PC-3 (cell line): ENCODE data around the gene GSK3B. TPM values are rescaled to one million over a fixed set of nuclear protein-coding genes. Genes with fewer than 3 reads are reported as not detected.

Source experiments
- ATAC-seq: fragments of 200-7000 bp; cut with Tn5 transposase; 2 replicates; pipeline ENCODE4 v1.9.1; 2020; ENCODE audit warnings: mild to moderate bottlenecking, moderate library complexity
- Bru-seq: library from RNA; stranded (reverse); fragments of 400-500 nt; gene quantifications from one replicate; lab custom pipeline; 2021; lab: Mats Ljungman, UMichigan
- BruChase-seq, 2 experiments: library from RNA; stranded (reverse); fragments of 400-500 nt; gene quantifications; one replicate each; lab custom pipeline; 2021; lab: Mats Ljungman, UMichigan
- BruUV-seq: library from RNA; stranded (reverse); fragments of 400-500 nt; replicated peaks from 2 replicates; lab custom pipeline; 2021; lab: Mats Ljungman, UMichigan
- CTCF ChIA-PET: fragments of 300-600 bp; sonication (Branson Sonifier 250); formaldehyde crosslinking; loops from one replicate; lab custom pipeline; 2022; ENCODE audit warnings: antibody characterized with exemption; lab: Charles Lee
- POLR2A ChIA-PET: fragments of 300-600 bp; sonication (Branson Sonifier 250); formaldehyde crosslinking; loops from one replicate; lab custom pipeline; 2022; ENCODE audit warnings: antibody characterized with exemption; ENCODE audit not compliant: unreplicated experiment; lab: Charles Lee
- DNase-seq: peaks from one replicate; pipeline ENCODE4 v3.0.0-alpha.2; 2015
- H2AFZ ChIP-seq: fragments of 300-600 bp; sonication (generic); 2 replicates; pipeline ENCODE4 v1.6.0; 2016; ENCODE audit warnings: antibody characterized with exemption, low read length
- H3F3A ChIP-seq: fragments of 300-600 bp; sonication (generic); one replicate; pipeline ENCODE4 v1.6.0; 2017; ENCODE audit warnings: antibody characterized with exemption, low read length, control low read depth, mild to moderate bottlenecking; ENCODE audit not compliant: unreplicated experiment
- H3K27ac ChIP-seq: fragments of 300-600 bp; sonication (generic); 2 replicates; pipeline ENCODE4 v1.5.1; 2016; ENCODE audit warnings: mild to moderate bottlenecking, low read length
- H3K27me3 ChIP-seq: fragments of 300-600 bp; sonication (generic); 2 replicates; pipeline ENCODE4 v1.6.1; 2016; ENCODE audit warnings: low read length, mixed read lengths
- H3K36me3 ChIP-seq: fragments of 300-600 bp; sonication (generic); 2 replicates; pipeline ENCODE4 v1.6.1; 2016; ENCODE audit warnings: low read depth, mixed run types, low read length, mixed read lengths
- H3K4me1 ChIP-seq: fragments of 300-600 bp; sonication (generic); 2 replicates; pipeline ENCODE4 v1.5.1; 2016; ENCODE audit warnings: low read length; ENCODE audit not compliant: insufficient read depth
- H3K4me2 ChIP-seq: fragments of 300-600 bp; sonication (generic); 2 replicates; pipeline ENCODE4 v1.6.0; 2016; ENCODE audit warnings: low read length
- H3K4me3 ChIP-seq: fragments of 300-600 bp; sonication (generic); 2 replicates; pipeline ENCODE4 v1.5.1; 2016; ENCODE audit warnings: mild to moderate bottlenecking, low read length, mixed read lengths
- H3K79me2 ChIP-seq: fragments of 300-600 bp; sonication (generic); 2 replicates; pipeline ENCODE4 v1.6.1; 2017; ENCODE audit warnings: low read length, mixed read lengths
- H3K9ac ChIP-seq: fragments of 300-600 bp; sonication (generic); 2 replicates; pipeline ENCODE4 v1.6.0; 2016; ENCODE audit warnings: mild to moderate bottlenecking, low read length
- H3K9me2 ChIP-seq: fragments of 300-600 bp; sonication (generic); replicated peaks from 2 replicates; pipeline ENCODE4 v1.6.1; 2016; ENCODE audit warnings: mixed run types, low read length, mixed read lengths
- H3K9me3 ChIP-seq: fragments of 300-600 bp; sonication (generic); 2 replicates; pipeline ENCODE4 v1.6.1; 2016; ENCODE audit warnings: low read length, mixed read lengths
- H4K20me1 ChIP-seq: fragments of 300-600 bp; sonication (generic); 2 replicates; pipeline ENCODE4 v1.6.1; 2016; ENCODE audit warnings: low read length, mixed read lengths
- EZH2 ChIP-seq: fragments of 300-600 bp; sonication (generic); IDR thresholded peaks from one replicate; pipeline ENCODE4 v1.6.1; 2017; ENCODE audit warnings: antibody characterized with exemption, mild to moderate bottlenecking, low read length; ENCODE audit not compliant: unreplicated experiment
- EZH2phosphoT487 ChIP-seq: fragments of 300-600 bp; sonication (generic); IDR thresholded peaks from 2 replicates; pipeline ENCODE4 v1.6.1; 2018; ENCODE audit warnings: mild to moderate bottlenecking, antibody characterized with exemption, low read length, borderline replicate concordance
- intact Hi-C: fragments of 100-400 bp; cut with micrococcal nuclease; formaldehyde crosslinking; loops from 2 replicates; pipeline ENCODE4 v1.9.0; 2023
- long read RNA-seq: library from polyadenylated mRNA; unstranded; transcript quantifications from one replicate; pipeline ENCODE4 v2.0.0, GENCODE V29; 2021; ENCODE audit not compliant: unreplicated experiment
- total RNA-seq: library from RNA; depleted of rRNA; stranded (reverse); fragments of >200 nt; gene quantifications from 2 replicates; pipeline ENCODE4 v1.2.3, GENCODE V29; 2014; rRNA removed
- TF ChIP-seq, protein P1 (sequence below): fragments of 300-600 bp; sonication (generic); conservative IDR thresholded peaks from 2 replicates; pipeline ENCODE4 v1.5.1; 2017; ENCODE audit warnings: antibody characterized with exemption, low read depth, mild to moderate bottlenecking, low read length

Gene GSK3B
- total RNA-seq (55.8 and 71.9 TPM in 2 replicates), Bru-seq, nascent RNA (percentile 96 among the genes with signal in this experiment), BruChase-seq, experiment 1, labeled RNA remaining after a 6-hour chase (percentile 88 among the genes with signal in this experiment), BruChase-seq, experiment 2, labeled RNA remaining after a 2-hour chase (percentile 89 among the genes with signal in this experiment)
- long read RNA-seq, full-length matches to known transcripts: 43 of 79 reads
- long read RNA-seq, partial matches to known transcripts: 7 of 79 reads
- long read RNA-seq, other reads (novel, unspliced or antisense): 29 of 79 reads

DNA sequence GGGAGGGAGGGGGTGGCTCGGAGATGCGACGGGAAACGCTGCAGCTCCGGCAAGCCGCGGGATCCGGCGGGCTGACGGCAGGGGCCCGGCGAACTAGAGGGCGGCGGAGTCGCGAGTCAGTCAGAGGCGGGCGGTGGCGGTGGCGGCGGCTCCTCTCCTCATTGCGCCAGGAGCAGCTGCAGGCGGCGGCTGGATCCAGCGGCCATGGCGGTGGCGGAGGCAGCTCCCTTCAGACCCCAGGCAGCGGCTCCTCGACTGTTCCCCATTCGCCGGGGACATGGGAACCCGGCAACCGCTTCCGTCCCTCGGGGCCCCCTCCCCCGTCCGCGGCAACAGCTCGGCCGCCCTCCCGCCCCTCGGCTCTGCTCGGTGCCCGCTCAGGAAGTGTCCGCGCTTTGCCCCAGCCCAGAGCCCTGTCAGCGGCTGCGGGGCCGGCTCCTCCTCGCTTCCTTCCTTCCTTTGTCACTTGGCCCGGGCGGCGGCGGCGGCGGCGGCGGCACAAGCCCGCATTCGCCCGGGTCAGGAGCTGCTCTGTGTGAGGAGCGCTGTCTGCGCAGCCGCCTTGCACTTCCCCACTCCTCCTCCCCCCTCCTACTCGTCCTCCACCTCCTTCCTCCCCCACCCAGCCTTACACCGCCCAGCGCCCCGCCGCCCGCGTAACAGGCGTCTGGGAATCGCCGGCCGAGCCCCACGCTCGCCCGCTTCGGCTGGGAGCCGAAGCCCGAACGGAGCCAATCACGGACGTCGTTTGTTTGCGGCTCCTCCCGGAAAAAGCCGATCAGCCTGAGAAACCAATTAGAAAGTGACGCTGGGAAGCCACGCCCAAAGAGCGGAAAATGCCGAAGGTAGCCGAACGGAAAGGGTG is at the start of gene GSK3B:
GSK3B (minus strand) TSS at position 537 of the 865 bp plus-strand sequence. CDS start 1,013 bp downstream, outside the sequence.
- peak within 1 kb of the TSS; percentile 93 for H3K4me2 ChIP-seq
- peak within 1 kb of the TSS; percentile 98 for H3K9ac ChIP-seq
- no peaks in the 10 kb centered on the region for H3F3A ChIP-seq
- peak within 1 kb of the TSS; percentile 71 for H2AFZ ChIP-seq
- peak; percentile 73 for DNase-seq
- no peaks in the 10 kb centered on the region for H3K9me3 ChIP-seq
- peaks cover 26% of the 10 kb centered on the region for H3K4me1 ChIP-seq
- H3K27me3 ChIP-seq: no peaks in the 10 kb centered on the region
- BruUV-seq: no TSS peak
- ATAC-seq: peak; percentile 63
- peak within 1 kb of the TSS; percentile 95 for H3K27ac ChIP-seq
- CTCF ChIA-PET: interaction anchor here (0.7 kb wide), 1 partner anchor 201 kb away, joined by 3 read pairs; no protein-coding TSS in a partner anchor
- intact Hi-C loops: loop anchor here (1.0 to 2.0 kb wide), 5 partner anchors 51 to 202 kb away; no protein-coding TSS in a partner anchor
- H3K79me2 ChIP-seq: peaks cover 75% of the 10 kb centered on the region
- TF ChIP-seq, protein P1, sequence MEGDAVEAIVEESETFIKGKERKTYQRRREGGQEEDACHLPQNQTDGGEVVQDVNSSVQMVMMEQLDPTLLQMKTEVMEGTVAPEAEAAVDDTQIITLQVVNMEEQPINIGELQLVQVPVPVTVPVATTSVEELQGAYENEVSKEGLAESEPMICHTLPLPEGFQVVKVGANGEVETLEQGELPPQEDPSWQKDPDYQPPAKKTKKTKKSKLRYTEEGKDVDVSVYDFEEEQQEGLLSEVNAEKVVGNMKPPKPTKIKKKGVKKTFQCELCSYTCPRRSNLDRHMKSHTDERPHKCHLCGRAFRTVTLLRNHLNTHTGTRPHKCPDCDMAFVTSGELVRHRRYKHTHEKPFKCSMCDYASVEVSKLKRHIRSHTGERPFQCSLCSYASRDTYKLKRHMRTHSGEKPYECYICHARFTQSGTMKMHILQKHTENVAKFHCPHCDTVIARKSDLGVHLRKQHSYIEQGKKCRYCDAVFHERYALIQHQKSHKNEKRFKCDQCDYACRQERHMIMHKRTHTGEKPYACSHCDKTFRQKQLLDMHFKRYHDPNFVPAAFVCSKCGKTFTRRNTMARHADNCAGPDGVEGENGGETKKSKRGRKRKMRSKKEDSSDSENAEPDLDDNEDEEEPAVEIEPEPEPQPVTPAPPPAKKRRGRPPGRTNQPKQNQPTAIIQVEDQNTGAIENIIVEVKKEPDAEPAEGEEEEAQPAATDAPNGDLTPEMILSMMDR: no peak
- no peak for TF ChIP-seq EZH2phosphoT487
- TF ChIP-seq EZH2: no peak
- peak within 1 kb of the TSS; percentile 95 for H3K4me3 ChIP-seq
- POLR2A ChIA-PET: interaction anchor here (0.6 to 1.9 kb wide), 9 partner anchors 19 to 341 kb away, joined by 3 to 34 read pairs (median 15); no protein-coding TSS in a partner anchor
- peaks cover 3% of the 10 kb centered on the region; the same call in 1 of the 2 replicates for H3K36me3 ChIP-seq
- H4K20me1 ChIP-seq: peaks cover 44% of the 10 kb centered on the region
- no peaks in the 10 kb centered on the region for H3K9me2 ChIP-seq

GRCh38 chr3:120143676-120144075 is 49.4 kb upstream of the GSK3B start:
- peaks cover 48% of the 10 kb centered on the region for H3K4me1 ChIP-seq
- ATAC-seq: no peak
- H3K4me2 ChIP-seq: no peak overlapping the region
- intact Hi-C loops: loop anchor here (2.0 kb wide), 2 partner anchors 33 to 49 kb away; partner anchors contain the start of gene GSK3B
- CTCF ChIA-PET: no interaction called here
- H3K36me3 ChIP-seq: no peaks in the 10 kb centered on the region
- no peak overlapping the region for H3K4me3 ChIP-seq
- no peak overlapping the region for H3K9ac ChIP-seq
- POLR2A ChIA-PET: interaction anchor here (0.5 to 2.1 kb wide), 2 partner anchors 48 to 185 kb away, joined by 3 to 10 read pairs; partner anchors contain the start of gene GSK3B
- H4K20me1 ChIP-seq: no peaks in the 10 kb centered on the region
- H3K27ac ChIP-seq: no peak overlapping the region
- no peaks in the 10 kb centered on the region for H3K79me2 ChIP-seq
- no peaks in the 10 kb centered on the region for H3K9me2 ChIP-seq
- no TSS peak for BruUV-seq
- H2AFZ ChIP-seq: peak overlapping the region; percentile 52; the same call in 1 of the 2 replicates
- no peaks in the 10 kb centered on the region for H3F3A ChIP-seq
- no peaks in the 10 kb centered on the region for H3K27me3 ChIP-seq
- H3K9me3 ChIP-seq: no peaks in the 10 kb centered on the region
- TF ChIP-seq, protein P1: no peak
- TF ChIP-seq EZH2 (no peak), EZH2phosphoT487 (no peak)
- DNase-seq: peak; percentile 44
